ENCODE results near the gene SLC17A2. TPM values are rescaled to one million over a fixed set of nuclear protein-coding genes. Genes with fewer than 3 reads are reported as not detected.

SLC17A2 gene
- total and polyA plus RNA-seq, 2 experiments from 2014 or later: not detected

- no peak overlapping the region for H2AFZ ChIP-seq
- H3F3A ChIP-seq (replicated peaks; ENCODE audit: low read depth): no peaks in the 10 kb centered on the region
- H3K9me2 ChIP-seq (ENCODE audit: insufficient read depth): peaks cover 7% of the 10 kb centered on the region
- no peak overlapping the region for H3K27ac ChIP-seq (ENCODE audit: low read depth)
- DNase-seq (ENCODE audit: low spot score): no peak
- H3K36me3 Mint-ChIP-seq (ENCODE audit: low read depth): no peaks in the 10 kb centered on the region
- no peak overlapping the region for H3K4me3 Mint-ChIP-seq
- H3K4me2 ChIP-seq: no peak overlapping the region
- no peaks in the 10 kb centered on the region for H3K27me3 ChIP-seq (ENCODE audit: insufficient read depth)
- H3K36me3 ChIP-seq (ENCODE audit: insufficient read depth): no peaks in the 10 kb centered on the region
- H4K20me1 ChIP-seq (replicated peaks; ENCODE audit: insufficient read depth): no peaks in the 10 kb centered on the region
- H3K4me1 ChIP-seq (ENCODE audit: insufficient read depth): no peaks in the 10 kb centered on the region
- TF ChIP-seq, protein P1, sequence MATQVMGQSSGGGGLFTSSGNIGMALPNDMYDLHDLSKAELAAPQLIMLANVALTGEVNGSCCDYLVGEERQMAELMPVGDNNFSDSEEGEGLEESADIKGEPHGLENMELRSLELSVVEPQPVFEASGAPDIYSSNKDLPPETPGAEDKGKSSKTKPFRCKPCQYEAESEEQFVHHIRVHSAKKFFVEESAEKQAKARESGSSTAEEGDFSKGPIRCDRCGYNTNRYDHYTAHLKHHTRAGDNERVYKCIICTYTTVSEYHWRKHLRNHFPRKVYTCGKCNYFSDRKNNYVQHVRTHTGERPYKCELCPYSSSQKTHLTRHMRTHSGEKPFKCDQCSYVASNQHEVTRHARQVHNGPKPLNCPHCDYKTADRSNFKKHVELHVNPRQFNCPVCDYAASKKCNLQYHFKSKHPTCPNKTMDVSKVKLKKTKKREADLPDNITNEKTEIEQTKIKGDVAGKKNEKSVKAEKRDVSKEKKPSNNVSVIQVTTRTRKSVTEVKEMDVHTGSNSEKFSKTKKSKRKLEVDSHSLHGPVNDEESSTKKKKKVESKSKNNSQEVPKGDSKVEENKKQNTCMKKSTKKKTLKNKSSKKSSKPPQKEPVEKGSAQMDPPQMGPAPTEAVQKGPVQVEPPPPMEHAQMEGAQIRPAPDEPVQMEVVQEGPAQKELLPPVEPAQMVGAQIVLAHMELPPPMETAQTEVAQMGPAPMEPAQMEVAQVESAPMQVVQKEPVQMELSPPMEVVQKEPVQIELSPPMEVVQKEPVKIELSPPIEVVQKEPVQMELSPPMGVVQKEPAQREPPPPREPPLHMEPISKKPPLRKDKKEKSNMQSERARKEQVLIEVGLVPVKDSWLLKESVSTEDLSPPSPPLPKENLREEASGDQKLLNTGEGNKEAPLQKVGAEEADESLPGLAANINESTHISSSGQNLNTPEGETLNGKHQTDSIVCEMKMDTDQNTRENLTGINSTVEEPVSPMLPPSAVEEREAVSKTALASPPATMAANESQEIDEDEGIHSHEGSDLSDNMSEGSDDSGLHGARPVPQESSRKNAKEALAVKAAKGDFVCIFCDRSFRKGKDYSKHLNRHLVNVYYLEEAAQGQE (IDR thresholded peaks at IDR 0.05; ENCODE audit: unreplicated experiment): no peak
- TF ChIP-seq JUNB (IDR thresholded peaks at IDR 0.05; ENCODE audit: unreplicated experiment) (no peak), STAT1 (IDR thresholded peaks at IDR 0.05; ENCODE audit: unreplicated experiment) (no peak)
- no peaks in the 10 kb centered on the region for H3K79me2 ChIP-seq (replicated peaks; ENCODE audit: insufficient read depth)
- H3K4me1 Mint-ChIP-seq: peaks cover 2% of the 10 kb centered on the region; the same call in 1 of the 3 replicates
- no peak overlapping the region for H3K4me3 ChIP-seq
- no peaks in the 10 kb centered on the region; the same call in 2 of the 3 replicates for H3K9me3 Mint-ChIP-seq
- H3K27me3 Mint-ChIP-seq (ENCODE audit: insufficient read depth, low read depth, poor library complexity): no peaks in the 10 kb centered on the region
- no peak for ATAC-seq
- no peak overlapping the region for H3K27ac Mint-ChIP-seq
Measured at GRCh38 chr6:25880601-25881000, 49.9 kb downstream of the SLC17A2 start.

DNA sequence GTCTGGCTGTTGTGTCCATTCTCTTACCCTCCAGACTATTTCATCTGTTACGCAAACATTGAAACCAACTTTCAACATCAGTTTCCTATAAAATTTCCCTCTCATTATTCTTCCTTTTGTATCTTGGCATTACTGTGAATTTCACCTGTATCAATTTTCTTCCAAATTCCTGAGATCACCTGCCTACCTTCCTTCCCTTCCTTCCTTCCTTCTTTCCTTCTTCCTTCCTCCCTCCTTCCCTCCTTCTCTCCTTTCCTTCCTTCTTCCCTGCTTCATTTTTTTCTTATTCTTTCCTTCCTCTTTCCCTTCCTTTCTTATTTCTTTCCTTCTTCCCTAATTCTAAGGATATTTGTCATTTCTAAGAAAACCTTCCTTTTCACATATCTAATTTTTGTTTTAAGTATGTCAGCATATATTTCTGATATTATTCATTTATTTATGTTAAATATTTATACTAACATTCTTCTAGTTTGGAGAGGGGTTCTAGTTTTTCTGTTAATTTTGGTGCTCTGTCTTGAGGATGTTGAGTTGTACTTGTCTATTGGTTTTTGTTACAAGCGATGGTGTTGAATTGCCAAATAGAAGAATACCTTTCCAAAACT is 51.7 kb downstream of the SLC17A2 start:
- H3K27me3 Mint-ChIP-seq (ENCODE audit: insufficient read depth, low read depth, poor library complexity): no peaks in the 10 kb centered on the region
- peaks cover 2% of the 10 kb centered on the region; the same call in 1 of the 3 replicates for H3K4me1 Mint-ChIP-seq
- Histone ChIP-seq H3K27me3 (ENCODE audit: insufficient read depth) (no peaks in the 10 kb centered on the region), H3K27ac (ENCODE audit: low read depth) (no peak overlapping the region), H3K9me2 (ENCODE audit: insufficient read depth) (no peaks in the 10 kb centered on the region), H3K79me2 (replicated peaks; ENCODE audit: insufficient read depth) (no peaks in the 10 kb centered on the region), H3K4me3 (no peak overlapping the region), H3F3A (replicated peaks; ENCODE audit: low read depth) (no peaks in the 10 kb centered on the region), H3K4me2 (no peak overlapping the region), H2AFZ (no peak overlapping the region), H3K4me1 (ENCODE audit: insufficient read depth) (no peaks in the 10 kb centered on the region), H3K36me3 (ENCODE audit: insufficient read depth) (no peaks in the 10 kb centered on the region), H4K20me1 (replicated peaks; ENCODE audit: insufficient read depth) (no peaks in the 10 kb centered on the region)
- no peak for ATAC-seq
- no peaks in the 10 kb centered on the region for H3K36me3 Mint-ChIP-seq (ENCODE audit: low read depth)
- H3K27ac Mint-ChIP-seq: no peak overlapping the region
- TF ChIP-seq EZH2 (IDR thresholded peaks at IDR 0.05; ENCODE audit: low read depth, unreplicated experiment) (no peak), NANOG (IDR thresholded peaks at IDR 0.05; ENCODE audit: borderline replicate concordance) (no peak), ETS1 (IDR thresholded peaks at IDR 0.05) (no peak), EZH2phosphoT487 (IDR thresholded peaks at IDR 0.05; ENCODE audit: unreplicated experiment) (no peak), ZNF114 (CRISPR knock-in tag; IDR thresholded peaks at IDR 0.05) (no peak), JUNB (IDR thresholded peaks at IDR 0.05; ENCODE audit: unreplicated experiment) (no peak)
- TF ChIP-seq, protein P1 (IDR thresholded peaks at IDR 0.05; ENCODE audit: unreplicated experiment): no peak
- no peak overlapping the region for H3K4me3 Mint-ChIP-seq
- DNase-seq (ENCODE audit: low spot score): no peak
- H3K9me3 Mint-ChIP-seq: no peaks in the 10 kb centered on the region; the same call in 2 of the 3 replicates
